ENCODE results near the gene SPTLC2. TPM values are rescaled to one million over a fixed set of nuclear protein-coding genes. Genes with fewer than 3 reads are reported as not detected.

SPTLC2 gene
- total and polyA plus RNA-seq, 2 donors (not counting 1 experiment from before 2014, with no cell fraction given), result 22.8 to 25.9 TPM

DNA sequence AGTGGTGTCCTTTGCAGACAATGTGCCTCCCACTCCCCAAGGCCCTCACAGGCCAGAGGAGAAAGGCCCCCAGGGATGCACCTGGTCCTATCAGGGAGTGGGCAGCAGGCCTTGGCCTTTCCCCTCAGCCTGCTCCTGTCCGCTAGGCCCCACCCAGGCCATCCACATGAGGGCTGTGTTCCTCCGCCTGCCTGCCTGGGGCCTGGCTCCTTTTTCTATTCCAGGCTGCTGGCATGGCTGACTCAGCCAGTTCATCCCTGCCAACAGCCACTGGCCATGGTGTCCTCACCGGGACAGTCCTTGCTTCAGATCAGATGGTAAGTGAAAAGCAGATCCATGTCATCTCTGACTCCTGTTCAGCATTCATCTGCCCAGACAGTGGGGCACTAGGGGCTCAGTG, 131.2 kb downstream of the SPTLC2 start:
- TF ChIP-seq EZH2 (IDR thresholded peaks at IDR 0.05; ENCODE audit: low read length, missing control alignments), result no peak
- TF ChIP-seq, protein P1, sequence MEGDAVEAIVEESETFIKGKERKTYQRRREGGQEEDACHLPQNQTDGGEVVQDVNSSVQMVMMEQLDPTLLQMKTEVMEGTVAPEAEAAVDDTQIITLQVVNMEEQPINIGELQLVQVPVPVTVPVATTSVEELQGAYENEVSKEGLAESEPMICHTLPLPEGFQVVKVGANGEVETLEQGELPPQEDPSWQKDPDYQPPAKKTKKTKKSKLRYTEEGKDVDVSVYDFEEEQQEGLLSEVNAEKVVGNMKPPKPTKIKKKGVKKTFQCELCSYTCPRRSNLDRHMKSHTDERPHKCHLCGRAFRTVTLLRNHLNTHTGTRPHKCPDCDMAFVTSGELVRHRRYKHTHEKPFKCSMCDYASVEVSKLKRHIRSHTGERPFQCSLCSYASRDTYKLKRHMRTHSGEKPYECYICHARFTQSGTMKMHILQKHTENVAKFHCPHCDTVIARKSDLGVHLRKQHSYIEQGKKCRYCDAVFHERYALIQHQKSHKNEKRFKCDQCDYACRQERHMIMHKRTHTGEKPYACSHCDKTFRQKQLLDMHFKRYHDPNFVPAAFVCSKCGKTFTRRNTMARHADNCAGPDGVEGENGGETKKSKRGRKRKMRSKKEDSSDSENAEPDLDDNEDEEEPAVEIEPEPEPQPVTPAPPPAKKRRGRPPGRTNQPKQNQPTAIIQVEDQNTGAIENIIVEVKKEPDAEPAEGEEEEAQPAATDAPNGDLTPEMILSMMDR (conservative IDR thresholded peaks at IDR 0.05 in 1 of 2, IDR thresholded peaks at IDR 0.05 in 1 of 2; ENCODE audit: low read depth in 1 of 2, low read length in 2 of 2), result no peak
- Histone ChIP-seq H3K4me2 (ENCODE audit: extremely low read depth, insufficient read depth, low read length) (no peak overlapping the region), H3K79me2 (ENCODE audit: control insufficient read depth, insufficient read depth, low read length) (no peaks in the 10 kb centered on the region), H4K20me1 (ENCODE audit: control insufficient read depth, extremely low read depth, insufficient read depth, low read length) (no peaks in the 10 kb centered on the region), H3K27ac (ENCODE audit: insufficient read depth, low read length) (no peak overlapping the region), H3K27me3 (ENCODE audit: control insufficient read depth, insufficient read depth, low read length) (no peaks in the 10 kb centered on the region), H2AFZ (ENCODE audit: low read length) (no peak overlapping the region), H3K4me1 (ENCODE audit: control insufficient read depth, extremely low read depth, insufficient read depth, low read length) (peaks cover 3% of the 10 kb centered on the region), H3K9ac (ENCODE audit: insufficient read depth, low read length) (no peak overlapping the region), H3K4me3 (replicated peaks in 1 of 4; ENCODE audit: control extremely low read depth in 1 of 4, insufficient read depth in 1 of 4, low read depth in 3 of 4, low read length in 4 of 4) (no peak overlapping the region), H3K36me3 (ENCODE audit: control insufficient read depth, insufficient read depth, low read length) (no peaks in the 10 kb centered on the region), H3K9me3 (ENCODE audit: control insufficient read depth, insufficient read depth, low read depth, low read length) (no peaks in the 10 kb centered on the region)
- peak in 1 of 2 donors; percentile 5 for DNase-seq (ENCODE audit: low read depth in 2 of 2)

DNA sequence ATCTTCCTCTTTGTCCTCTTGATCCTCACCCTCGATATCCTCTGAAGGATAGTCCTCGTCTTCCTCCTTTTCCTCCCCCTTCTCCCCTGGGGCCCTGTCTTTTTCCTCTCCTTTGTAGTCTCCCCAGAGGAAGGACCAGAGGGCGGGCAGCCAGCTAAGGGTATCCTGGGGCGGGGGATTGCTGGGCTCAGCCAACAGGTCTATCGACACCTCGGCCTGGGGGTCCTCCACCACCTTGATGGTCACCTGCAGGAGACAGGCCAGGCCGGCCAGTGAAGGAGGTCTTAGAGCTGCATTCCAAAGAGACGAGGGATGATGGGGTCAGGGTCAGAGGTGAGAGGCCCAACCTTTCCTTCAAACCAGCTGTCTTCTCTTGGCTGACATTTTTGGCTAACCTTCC, 134.0 kb downstream of the SPTLC2 start:
- H3K4me1 ChIP-seq (ENCODE audit: control insufficient read depth, extremely low read depth, insufficient read depth, low read length), result peaks cover 3% of the 10 kb centered on the region

DNA sequence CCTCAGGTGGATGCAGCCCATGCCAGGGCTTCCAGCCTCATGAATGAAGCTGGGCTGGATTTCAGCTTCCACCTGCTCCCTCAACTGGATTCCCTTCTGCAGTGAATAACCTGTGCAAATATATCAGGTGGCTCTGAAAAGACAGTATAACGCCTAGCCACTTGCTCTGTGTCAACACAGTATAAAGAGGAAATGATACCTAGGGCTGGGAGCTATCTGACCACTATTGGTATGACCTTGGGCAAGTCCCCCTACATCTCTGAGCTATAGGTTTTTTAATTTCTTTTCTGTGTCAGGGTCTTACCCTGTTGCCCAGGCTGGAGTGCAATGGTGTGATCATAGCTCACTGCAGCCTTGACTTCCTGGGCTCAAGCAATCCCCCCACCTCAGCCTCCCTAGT, 137.6 kb downstream of the SPTLC2 start:
- no peaks in the 10 kb centered on the region for H3K9me3 ChIP-seq (ENCODE audit: control insufficient read depth, insufficient read depth, low read depth, low read length)
- no peak for TF ChIP-seq EZH2 (IDR thresholded peaks at IDR 0.05; ENCODE audit: low read length, missing control alignments)
- TF ChIP-seq, protein P1 (conservative IDR thresholded peaks at IDR 0.05 in 1 of 2, IDR thresholded peaks at IDR 0.05 in 1 of 2; ENCODE audit: low read depth in 1 of 2, low read length in 2 of 2), result no peak
- H3K36me3 ChIP-seq (ENCODE audit: control insufficient read depth, insufficient read depth, low read length), result no peaks in the 10 kb centered on the region
- no peaks in the 10 kb centered on the region for H3K4me1 ChIP-seq (ENCODE audit: control insufficient read depth, extremely low read depth, insufficient read depth, low read length)
- no peak overlapping the region for H3K27ac ChIP-seq (ENCODE audit: insufficient read depth, low read length)
- DNase-seq (ENCODE audit: low read depth in 2 of 2), result no peak
- no peak overlapping the region for H2AFZ ChIP-seq (ENCODE audit: low read length)
- no peak overlapping the region for H3K4me3 ChIP-seq (replicated peaks in 1 of 4; ENCODE audit: control extremely low read depth in 1 of 4, insufficient read depth in 1 of 4, low read depth in 3 of 4, low read length in 4 of 4)
- H3K4me2 ChIP-seq (ENCODE audit: extremely low read depth, insufficient read depth, low read length), result no peak overlapping the region
- no peaks in the 10 kb centered on the region for H4K20me1 ChIP-seq (ENCODE audit: control insufficient read depth, extremely low read depth, insufficient read depth, low read length)
- H3K79me2 ChIP-seq (ENCODE audit: control insufficient read depth, insufficient read depth, low read length), result no peaks in the 10 kb centered on the region
- H3K9ac ChIP-seq (ENCODE audit: insufficient read depth, low read length), result no peak overlapping the region
- peaks cover 5% of the 10 kb centered on the region for H3K27me3 ChIP-seq (ENCODE audit: control insufficient read depth, insufficient read depth, low read length)

More for the DNA sequence above, 134.0 kb downstream of the SPTLC2 start:
- no peak overlapping the region for H2AFZ ChIP-seq (ENCODE audit: low read length)
- H3K4me2 ChIP-seq (ENCODE audit: extremely low read depth, insufficient read depth, low read length), result no peak overlapping the region
- no peak overlapping the region for H3K4me3 ChIP-seq (replicated peaks in 1 of 4; ENCODE audit: control extremely low read depth in 1 of 4, insufficient read depth in 1 of 4, low read depth in 3 of 4, low read length in 4 of 4)
- no peak for TF ChIP-seq EZH2 (IDR thresholded peaks at IDR 0.05; ENCODE audit: low read length, missing control alignments)
- TF ChIP-seq, protein P1 (conservative IDR thresholded peaks at IDR 0.05 in 1 of 2, IDR thresholded peaks at IDR 0.05 in 1 of 2; ENCODE audit: low read depth in 1 of 2, low read length in 2 of 2), result no peak
- H3K36me3 ChIP-seq (ENCODE audit: control insufficient read depth, insufficient read depth, low read length), result no peaks in the 10 kb centered on the region
- H3K27ac ChIP-seq (ENCODE audit: insufficient read depth, low read length), result no peak overlapping the region
- H3K9ac ChIP-seq (ENCODE audit: insufficient read depth, low read length), result no peak overlapping the region
- no peaks in the 10 kb centered on the region for H3K79me2 ChIP-seq (ENCODE audit: control insufficient read depth, insufficient read depth, low read length)
- no peaks in the 10 kb centered on the region for H3K27me3 ChIP-seq (ENCODE audit: control insufficient read depth, insufficient read depth, low read length)
- no peaks in the 10 kb centered on the region for H4K20me1 ChIP-seq (ENCODE audit: control insufficient read depth, extremely low read depth, insufficient read depth, low read length)
- no peaks in the 10 kb centered on the region for H3K9me3 ChIP-seq (ENCODE audit: control insufficient read depth, insufficient read depth, low read depth, low read length)
- no peak for DNase-seq (ENCODE audit: low read depth in 2 of 2)

All from fibroblast of lung (primary cell).